GM21737 (cell line): ENCODE data around the gene KANK3.
"Not testable (repeated sequence)": the region's sequence is repeated elsewhere in the genome, so short reads cannot be mapped to it uniquely, and the experiment has no call there.

Experiments
- ATAC-seq: cut with Tn5 transposase; IDR thresholded peaks from one replicate; pipeline ENCODE4 v1.9.1; 2021; ENCODE audit warnings: mild to moderate bottlenecking, moderate library complexity; ENCODE audit not compliant: unreplicated experiment

The KANK3 gene

DNA sequence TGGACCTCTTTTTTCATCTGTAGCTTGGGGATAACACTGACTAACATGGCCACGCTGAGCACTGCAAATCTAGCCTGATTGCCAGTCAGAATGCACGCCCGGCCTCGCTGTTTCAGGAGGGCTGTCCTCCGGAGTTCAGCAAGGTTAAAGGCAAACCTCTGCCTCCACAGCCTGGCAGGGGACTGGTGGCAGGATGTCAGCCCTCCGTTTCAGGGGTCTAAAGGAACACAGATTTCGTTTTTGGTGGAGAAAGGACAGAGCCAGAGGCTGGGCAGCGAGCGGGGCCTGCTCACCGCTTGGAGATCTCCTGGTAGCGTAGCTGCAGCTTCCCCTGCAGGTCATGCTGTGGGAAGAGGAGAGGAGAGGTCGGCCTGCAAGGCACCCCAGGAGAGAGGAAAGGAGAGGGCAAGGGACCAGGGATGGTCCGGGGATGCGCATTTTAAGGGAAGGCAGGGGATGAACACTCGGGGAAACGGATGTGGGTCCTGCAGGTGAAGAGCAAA is 22.4 kb downstream of the KANK3 start:
- ATAC-seq = peak; percentile 14

DNA sequence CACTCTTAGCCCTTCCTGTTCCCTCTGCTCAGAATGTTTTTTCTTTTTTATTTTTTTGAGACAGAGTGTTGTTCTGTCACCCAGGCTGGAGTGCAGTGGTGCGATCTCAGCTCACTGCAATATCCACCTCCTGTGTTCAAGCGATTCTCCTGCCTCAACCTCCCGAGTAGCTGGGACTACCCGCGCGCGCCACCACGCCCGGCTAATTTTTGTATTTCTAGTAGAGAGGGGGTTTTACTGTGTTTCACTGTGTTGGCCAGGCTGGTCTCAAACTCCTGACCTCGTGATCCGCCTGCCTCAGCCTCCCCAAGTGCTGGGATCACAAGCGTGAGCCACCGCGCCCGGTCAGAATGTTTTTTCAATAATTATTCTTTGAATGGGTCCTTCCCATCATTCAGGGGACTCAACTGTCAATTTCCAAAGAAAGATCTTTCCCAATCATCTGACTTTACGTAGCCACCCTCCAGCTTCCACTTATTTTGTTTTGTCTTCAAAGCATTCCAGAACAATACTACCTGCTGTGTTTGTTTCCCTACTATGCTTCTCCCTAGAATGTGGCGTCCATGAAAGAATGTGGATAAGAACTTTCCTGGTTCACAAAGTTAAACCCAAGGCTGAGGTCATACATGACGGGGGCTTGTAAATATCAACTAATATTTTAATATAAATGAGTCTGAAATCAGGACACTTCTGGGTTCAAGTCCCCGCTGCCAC is 23.1 kb downstream of the KANK3 start:
- no peak for ATAC-seq

DNA sequence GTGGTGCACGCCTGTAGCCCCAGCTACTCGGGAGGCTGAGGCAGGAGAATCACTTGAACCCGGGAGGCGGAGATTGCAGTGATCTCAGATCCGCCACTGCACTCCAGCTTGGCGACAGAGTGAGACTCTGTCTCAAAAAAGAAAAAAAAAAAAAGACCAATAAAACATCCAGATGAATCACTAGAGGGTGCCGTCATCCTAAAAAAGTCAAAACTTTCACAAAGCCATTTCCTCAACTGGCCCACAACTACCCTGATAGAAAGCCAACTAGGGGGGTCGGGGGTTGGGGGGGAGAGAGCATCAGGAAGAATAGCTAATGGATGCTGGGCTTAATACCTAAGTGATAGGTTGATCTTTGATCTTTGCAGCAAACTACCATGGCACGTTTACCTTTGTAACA is 24.2 kb downstream of the KANK3 start:
- ATAC-seq = not testable (repeated sequence)

DNA sequence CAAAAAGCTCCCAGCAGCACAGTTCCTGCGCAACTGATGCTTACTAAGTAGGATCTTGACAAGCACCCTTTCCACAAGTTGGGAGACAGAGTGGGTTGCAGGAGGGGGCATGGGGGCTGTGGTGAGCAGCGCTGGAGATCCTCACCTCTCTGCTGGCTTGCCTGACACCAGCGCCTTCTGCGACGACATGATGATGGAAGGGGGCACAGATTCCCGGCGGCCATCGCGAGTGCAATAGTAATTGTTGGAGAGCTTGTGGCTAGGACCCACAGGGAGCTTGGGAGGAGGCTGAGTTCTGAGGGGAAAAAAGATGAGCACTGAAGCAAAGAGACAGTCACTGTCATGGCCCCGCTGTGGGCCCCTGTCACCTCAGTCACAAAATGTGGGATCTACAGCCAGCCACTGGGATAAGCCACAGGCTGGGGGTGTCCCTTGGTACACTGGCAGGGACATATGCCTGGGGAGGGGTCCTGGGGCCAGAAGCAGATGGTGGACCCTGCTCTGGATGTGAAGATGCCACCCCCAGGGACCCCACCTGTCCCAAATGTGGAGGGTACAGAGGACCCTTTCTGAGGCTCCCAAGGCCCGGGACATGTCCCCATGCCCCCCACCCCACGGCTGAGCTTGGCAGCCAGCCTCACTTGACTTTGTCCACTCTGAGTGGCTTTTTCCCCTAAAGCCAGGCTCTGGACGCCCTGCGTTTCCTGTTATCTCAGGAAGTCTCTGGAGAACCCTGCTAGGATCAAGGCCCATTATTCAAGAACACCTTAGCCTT is 26.5 kb downstream of the KANK3 start:
- ATAC-seq = no peak

DNA sequence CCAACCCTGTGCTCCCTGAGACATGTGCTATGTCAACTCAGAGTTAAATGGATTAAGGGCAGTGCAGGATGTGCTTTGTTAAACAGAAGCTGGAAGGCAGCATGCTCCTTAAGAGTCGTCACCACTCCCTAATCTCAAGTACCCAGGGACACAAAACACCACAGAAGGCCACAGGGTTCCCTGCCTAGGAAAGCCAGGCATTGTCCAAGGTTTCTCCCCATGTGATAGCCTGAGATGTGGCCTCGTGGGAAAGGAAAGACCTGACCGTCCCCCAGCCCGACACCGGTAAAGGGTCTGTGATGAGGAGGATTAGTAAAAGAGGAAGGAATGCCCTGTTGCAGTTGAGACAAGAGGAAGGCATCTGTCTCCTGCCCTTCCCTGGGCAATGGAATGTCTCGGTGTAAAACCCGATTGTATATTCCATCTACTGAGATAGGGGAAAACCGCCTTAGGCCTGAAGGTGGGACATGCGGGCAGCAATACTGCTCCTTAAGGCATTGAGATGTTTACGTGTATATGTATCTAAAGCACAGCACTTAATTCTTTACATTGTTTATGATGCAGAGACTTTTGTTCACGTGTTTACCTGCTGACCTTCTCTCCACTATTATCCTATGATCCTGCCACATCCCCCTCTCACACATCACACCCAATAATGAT is 28.0 kb downstream of the KANK3 start:
- not testable (repeated sequence) for ATAC-seq

DNA sequence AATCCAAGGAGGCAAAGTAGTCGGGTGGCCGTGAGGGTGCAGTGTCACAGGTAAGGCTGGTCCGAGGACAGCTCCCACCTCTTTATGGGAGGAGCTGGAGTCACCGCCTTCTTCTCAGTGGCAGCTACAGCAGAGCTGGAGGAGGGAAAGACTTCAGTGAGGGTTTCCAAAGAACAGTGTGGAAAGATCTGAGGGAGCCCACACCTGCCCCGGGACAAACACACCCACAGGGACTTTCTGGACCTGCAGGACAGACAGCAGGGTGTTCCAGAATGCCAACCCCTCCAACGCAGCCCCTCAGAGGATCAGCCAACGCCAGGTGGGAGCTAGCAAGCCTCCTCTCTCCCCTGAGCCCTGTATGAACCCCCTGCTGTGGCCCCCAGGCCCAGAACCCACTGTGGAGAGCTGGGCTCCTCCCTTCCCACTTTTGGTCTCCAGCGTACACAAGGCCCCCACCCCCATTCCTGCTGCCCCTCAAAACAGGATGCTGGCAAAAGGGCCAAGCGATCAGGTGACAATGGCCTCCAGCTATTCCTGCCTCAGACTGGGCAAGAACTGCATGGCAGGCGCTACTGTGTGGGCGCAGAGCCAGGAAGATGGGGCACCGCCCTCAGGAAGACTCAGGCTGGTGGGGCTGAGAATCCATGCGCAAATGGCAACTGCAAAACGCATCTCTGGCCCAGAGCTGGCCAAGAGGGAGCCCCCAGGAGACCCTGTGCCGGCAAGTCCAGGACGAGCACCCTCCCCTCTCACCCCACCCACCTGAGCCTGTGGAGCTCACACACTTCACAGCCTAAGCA is 31.4 kb downstream of the KANK3 start:
- ATAC-seq = no peak

DNA sequence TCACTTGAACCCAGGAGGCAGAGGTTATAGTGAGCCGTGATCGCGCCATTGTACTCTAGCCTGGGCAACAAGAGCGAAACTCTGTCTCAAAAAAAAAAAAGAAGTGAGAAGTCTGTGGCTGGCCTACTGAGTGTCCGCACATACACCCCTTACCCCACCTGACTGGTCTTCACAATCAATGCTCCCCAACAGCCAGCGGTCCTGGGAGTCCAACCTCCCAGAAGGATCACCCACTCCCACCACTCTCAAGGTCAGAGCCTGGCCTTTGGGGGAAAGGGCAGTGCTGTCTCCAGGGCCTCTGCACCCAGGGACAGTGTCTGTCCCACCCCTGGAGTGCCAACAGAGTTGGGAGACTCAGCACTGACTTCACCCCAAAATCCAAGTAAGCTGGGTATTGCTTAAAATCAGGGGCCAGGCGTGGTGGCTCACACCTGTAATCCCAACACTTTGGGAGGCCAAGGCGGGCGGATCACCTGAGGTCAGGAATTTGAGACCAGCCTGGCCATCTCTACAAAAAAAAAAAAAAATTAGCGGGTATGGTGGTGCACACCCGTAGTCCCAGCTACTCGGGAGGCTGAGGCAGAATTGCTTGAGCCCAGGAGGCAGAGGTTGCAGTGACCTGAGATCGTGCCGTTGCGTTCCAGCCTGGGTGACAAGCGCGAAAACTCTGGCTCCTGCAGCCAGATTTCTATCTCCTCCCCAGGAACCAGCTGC is 32.6 kb downstream of the KANK3 start:
- ATAC-seq = no peak

DNA sequence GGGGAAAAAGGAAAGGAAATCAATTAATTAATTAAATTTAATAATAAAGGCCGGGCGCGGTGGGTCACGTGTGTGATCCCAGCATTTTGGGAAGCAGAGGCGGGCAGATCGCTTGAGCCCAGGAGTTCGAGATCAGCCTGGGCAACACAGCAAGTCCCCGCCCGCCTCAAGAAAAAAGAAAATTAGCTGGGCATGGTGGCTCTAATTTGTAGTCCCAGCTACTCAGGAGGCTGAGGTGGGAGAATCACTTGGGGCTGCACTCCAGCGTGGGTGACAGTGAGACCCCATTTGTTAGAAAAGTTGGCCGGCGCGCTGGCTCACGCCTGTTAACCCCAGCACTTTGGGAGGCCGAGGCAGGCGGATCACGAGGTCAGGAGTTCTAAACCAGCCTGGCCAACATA is 34.2 kb downstream of the KANK3 start:
- ATAC-seq = no peak

DNA sequence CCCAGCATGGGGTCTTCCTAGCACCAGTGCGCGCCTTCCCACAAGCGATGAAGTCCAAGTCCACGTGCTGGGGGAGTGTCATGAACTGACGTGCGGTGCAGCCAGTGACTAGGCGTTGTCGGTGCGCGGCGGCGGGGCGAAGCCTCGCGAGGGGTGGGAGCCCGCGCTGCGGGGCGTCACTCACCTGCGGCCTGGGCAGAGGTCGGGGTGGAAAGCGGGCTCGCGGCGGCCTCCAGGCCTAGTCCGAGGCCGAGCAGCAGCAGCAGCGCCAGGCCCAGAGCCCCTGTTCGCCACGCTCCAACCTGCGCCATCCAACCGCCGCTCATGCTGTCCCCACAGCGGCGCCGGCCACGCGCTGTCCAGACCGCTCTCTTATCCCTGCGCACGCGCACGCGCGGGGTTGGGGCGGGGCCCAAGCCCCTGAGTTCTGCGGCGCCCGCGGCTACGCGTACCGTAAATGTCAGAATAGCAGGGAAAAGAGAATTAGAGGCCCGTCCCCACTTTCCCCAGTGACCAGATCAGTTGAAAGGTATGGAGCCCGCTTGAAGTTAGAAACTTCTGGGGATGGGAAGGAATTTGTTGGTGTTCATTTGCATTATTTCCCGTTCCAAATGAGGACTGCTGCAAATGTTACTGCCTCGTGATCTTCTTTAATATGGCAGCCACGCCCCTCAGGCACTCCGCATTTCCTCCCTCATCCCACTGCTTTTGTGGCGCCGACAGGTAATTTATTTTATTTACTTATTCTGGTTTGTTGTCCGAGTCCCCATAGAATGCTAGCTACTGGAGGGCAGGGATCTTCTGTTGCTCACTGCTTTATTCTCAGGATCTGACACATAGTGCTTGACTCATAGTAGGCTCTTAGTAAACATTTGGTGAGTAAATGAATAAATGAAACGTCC is 34.8 kb downstream of the KANK3 start, which contains the start of gene CD320:
TSS of gene CD320 (minus strand) at position 394 of the 902 bp plus-strand sequence. CDS start at position 326, 68 bp downstream.
- peak; percentile 76 for ATAC-seq

DNA sequence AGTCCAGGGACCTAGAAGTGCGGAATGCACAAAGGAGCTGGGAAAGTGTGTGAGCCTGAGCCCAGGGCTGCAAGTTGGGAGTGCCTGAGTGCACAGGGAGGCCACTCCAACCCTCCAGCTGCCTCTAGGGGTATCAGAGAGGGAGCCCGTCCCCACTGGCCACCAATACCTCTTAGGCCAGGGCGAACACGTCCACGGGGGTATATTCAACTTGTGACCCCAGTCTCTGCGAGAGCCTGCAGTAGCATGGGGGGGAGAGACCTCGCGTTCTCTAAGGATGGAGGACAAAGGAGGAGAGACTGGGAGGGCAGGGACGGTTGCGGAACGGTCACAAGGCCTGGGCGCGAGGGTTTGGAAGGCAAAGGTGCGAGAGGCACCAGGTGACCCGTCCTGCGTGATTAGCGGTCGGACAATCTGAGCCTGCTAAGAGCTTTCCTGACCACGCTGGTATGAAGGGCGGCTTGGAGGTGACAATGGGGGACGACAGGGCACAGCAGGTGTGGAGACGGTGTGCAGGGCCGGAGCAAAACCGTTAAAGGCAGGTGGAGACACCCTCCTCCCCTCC is 35.6 kb downstream of the KANK3 start:
- ATAC-seq = no peak

DNA sequence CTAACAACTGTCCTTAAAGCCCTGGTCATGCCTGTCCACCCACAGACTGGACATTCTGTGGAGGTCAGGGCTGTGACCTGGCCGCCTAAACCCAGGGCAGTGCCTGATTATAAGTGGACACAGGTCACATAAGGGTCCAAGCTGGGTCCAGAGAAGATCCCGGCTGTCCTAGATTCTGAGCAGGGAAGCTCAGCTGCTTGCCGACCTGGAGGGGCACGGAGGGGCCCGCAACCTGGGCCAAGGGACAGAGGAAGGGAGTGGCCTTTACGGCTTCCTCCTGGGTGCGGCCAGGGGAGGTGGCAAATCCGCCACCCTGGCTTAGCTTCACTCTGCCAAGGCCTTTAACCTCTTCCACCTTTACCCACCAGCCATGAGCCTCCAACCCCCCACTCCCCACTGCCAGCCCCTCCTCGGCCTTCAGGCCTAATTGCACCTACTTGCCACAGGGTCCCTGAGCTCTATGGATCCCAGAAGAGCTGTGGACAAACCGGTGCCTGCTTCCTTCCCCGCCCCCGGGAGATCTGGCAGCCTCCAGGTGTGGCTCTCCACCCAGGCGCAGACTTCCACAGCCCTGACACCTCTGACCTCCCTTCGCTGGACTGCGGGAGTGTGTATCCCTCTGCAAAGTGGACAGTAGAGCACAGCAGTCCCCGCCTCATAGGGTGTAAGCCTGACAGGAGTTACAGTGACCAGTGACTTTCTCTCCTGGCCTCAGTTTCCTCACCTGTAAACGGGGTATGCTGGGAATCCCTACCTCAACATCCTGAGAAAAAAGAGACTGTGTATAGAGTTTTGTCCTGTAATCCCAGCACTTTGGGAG is 36.6 kb downstream of the KANK3 start:
- ATAC-seq = no peak

DNA sequence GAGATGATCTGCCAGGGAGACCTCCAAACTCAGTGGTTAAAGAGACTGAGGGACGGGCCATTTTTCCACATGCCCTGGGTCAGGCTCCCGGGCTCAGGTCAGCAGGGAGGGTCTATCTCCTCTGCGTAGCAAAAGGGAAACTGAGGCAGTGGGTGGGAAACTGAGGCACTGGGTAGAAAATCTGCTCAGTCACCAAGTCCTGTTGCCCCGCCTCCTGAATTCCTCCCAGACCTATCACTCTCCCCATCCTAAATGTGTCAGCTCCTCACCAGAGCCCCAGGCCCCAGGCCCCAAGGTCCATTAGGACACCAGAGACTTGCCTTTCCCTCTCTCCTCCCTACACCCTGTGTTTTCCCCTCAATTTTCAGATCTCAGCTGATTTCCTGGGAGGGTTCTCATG is 37.3 kb downstream of the KANK3 start:
- no peak for ATAC-seq

DNA sequence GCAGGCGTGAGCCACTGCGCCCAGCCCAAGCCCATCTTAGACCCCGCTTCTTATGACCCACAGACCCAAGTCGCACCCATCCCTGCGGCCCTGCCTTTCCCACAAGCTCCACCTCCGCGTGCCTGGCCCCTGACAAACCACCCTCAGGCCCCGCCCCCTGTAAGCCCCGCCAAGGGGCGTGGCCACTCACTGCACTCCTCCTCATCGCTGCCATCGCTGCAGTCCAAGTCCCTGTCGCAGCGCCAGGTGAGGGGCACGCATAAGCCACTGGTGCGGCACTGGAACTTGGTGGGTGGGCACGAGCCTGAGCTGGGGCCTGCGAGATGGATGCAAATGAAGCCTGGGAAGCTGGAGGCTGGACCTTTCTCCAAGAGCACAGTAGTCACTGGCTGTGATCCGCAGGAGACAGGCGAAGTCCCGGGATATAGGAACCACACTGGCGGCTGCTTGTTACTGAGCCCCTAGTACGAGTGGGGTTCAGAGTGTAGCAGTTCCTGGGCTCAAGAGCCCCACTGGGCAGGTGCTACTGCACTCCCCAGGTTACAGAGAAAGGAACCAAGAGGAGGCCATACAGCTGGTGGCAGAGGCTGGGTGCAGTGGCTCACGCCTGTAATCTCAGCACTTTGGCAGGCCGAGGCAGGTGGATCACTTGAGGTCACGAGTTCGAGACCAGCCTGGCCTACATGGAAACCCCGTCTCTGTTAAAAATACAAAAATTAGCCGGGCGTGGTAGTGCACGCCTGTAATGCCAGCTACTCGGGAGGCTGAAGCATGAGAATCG is 38.0 kb downstream of the KANK3 start:
- ATAC-seq = no peak

DNA sequence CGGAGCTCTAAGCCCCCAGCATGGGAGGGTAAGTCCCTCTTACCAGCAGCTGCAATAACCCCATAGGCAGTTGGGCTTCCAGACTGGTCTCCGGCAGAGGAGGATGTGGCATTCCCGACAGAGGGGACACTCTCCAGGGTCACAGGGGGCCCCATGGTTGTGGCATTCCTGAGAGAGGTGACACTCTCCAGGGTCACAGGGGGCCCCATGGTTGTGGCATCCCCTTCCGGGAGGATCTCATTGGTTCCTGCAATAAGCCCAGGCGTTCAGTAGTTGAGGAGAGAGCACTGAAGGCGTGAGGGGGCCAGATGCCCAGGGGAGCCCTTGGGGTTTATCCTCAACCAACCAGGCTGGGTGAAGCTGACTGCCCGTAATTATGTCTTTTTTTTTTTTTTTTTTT is 40.3 kb downstream of the KANK3 start:
- ATAC-seq = no peak

DNA sequence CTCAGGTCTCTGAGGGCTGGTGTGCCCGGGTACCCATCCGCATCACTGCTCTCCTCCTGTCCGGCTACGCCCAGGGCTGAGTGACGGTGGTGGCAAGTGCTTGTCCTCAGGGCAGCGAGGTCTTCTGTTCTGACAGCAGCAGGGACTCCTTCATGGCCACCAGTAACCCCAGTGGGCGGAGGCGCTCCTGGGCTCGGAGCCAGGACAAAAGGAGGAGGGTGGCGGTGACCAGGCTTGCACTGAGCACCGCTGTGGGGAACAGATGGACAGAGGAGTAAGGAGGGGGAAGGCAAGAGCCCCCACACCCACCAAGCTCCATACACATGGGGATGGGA is 40.7 kb downstream of the KANK3 start:
- ATAC-seq = no peak

DNA sequence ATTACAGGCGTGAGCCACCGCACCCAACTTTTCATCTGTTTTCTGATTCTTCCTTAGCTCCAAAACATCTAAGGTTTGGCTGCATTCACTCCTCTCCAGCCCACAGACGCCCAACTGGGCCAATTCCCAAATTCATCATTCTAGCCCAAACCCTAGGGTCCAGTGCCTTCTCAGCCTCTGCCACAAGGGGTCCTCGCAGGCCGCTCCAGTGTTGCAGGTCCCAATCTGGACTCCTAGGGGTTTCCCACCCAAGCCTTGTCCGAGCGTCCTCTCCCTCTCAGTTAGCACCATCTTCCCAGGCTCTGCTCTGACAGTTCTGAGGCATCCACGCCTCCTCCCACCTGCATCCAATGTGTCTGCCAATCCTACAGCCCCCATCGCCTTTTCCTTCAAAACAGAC is 51.7 kb downstream of the KANK3 start:
- ATAC-seq = not testable (repeated sequence)

DNA sequence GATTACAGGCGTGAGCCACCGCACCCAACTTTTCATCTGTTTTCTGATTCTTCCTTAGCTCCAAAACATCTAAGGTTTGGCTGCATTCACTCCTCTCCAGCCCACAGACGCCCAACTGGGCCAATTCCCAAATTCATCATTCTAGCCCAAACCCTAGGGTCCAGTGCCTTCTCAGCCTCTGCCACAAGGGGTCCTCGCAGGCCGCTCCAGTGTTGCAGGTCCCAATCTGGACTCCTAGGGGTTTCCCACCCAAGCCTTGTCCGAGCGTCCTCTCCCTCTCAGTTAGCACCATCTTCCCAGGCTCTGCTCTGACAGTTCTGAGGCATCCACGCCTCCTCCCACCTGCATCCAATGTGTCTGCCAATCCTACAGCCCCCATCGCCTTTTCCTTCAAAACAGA is 66.6 kb downstream of the KANK3 start:
- not testable (repeated sequence) for ATAC-seq
